Mesenchymal stem cell (in vitro differentiated cells and primary cell): Measurements from ENCODE around the gene PDGFC.

Experiments used
- DNase-seq: peaks from one replicate; pipeline ENCODE4 v3.0.0-alpha.2; 2013
- H2AFZ ChIP-seq: one replicate; pipeline ENCODE4 v1.6.1; 2013; ENCODE audit warnings: low read depth, mild to moderate bottlenecking, control low read depth, inconsistent platforms, low read length, moderate library complexity
- H2AK5ac ChIP-seq: 2 replicates; pipeline ENCODE4 v1.6.1; 2013; ENCODE audit warnings: low read length, moderate library complexity, mild to moderate bottlenecking, inconsistent platforms; ENCODE audit not compliant: severe bottlenecking
- H2BK120ac ChIP-seq: one replicate; pipeline ENCODE4 v1.6.1; 2013; ENCODE audit warnings: low read depth, mild to moderate bottlenecking, inconsistent platforms, low read length, moderate library complexity
- H2BK12ac ChIP-seq, 2 experiments: one replicate each; pipeline ENCODE4 v1.6.1; 2013; ENCODE audit warnings: inconsistent platforms in 2 of 2, low read length in 2 of 2, mild to moderate bottlenecking in 2 of 2, moderate library complexity in 2 of 2, control low read depth in 1 of 2
- H2BK15ac ChIP-seq: one replicate; pipeline ENCODE4 v1.6.1; 2013; ENCODE audit warnings: mild to moderate bottlenecking, low read depth, inconsistent platforms; ENCODE audit not compliant: poor library complexity, severe bottlenecking
- H2BK5ac ChIP-seq: 2 replicates; pipeline ENCODE4 v1.6.1; 2013; ENCODE audit warnings: low read depth, mild to moderate bottlenecking, low read length, control low read depth, inconsistent platforms; ENCODE audit not compliant: poor library complexity, severe bottlenecking
- H3K14ac ChIP-seq, 2 experiments: one replicate each; pipeline ENCODE4 v1.6.1; 2013; ENCODE audit warnings: inconsistent platforms in 2 of 2, low read length in 2 of 2, control low read depth in 1 of 2, mild to moderate bottlenecking in 1 of 2, moderate library complexity in 1 of 2
- H3K18ac ChIP-seq, 2 experiments: one replicate each; pipeline ENCODE4 v1.6.1; 2013; ENCODE audit warnings: inconsistent platforms in 2 of 2, low read length in 2 of 2, control low read depth in 1 of 2, low read depth in 1 of 2, mild to moderate bottlenecking in 1 of 2
- H3K23ac ChIP-seq, 2 experiments: one replicate each; pipeline ENCODE4 v1.6.1; 2013; ENCODE audit warnings: inconsistent platforms in 2 of 2, low read length in 2 of 2, mild to moderate bottlenecking in 2 of 2, moderate library complexity in 2 of 2, control low read depth in 1 of 2
- H3K27ac ChIP-seq: 2 replicates; pipeline ENCODE4 v1.5.1; 2013; ENCODE audit warnings: mild to moderate bottlenecking, moderate library complexity, low read length, control low read depth, inconsistent platforms; ENCODE audit not compliant: poor library complexity, severe bottlenecking
- H3K27me3 ChIP-seq, 2 experiments: 2 replicates each; pipeline versions ENCODE4 v1.6.1 to v1.7.0; 2013; ENCODE audit warnings: low read length in 2 of 2, mild to moderate bottlenecking in 2 of 2, moderate library complexity in 2 of 2, control low read depth in 1 of 2, inconsistent platforms in 1 of 2; ENCODE audit not compliant: control insufficient read depth in 1 of 2, insufficient read depth in 1 of 2
- H3K36me3 ChIP-seq, 2 experiments: 2 replicates each; pipeline versions ENCODE4 v1.6.1 to v1.7.0; 2013; ENCODE audit warnings: low read length in 2 of 2, control low read depth in 1 of 2, inconsistent platforms in 1 of 2, low read depth in 1 of 2, mild to moderate bottlenecking in 1 of 2; ENCODE audit not compliant: insufficient read depth in 2 of 2, control insufficient read depth in 1 of 2
- H3K4ac ChIP-seq, 2 experiments: one replicate each; pipeline ENCODE4 v1.6.1; 2013; ENCODE audit warnings: inconsistent platforms in 2 of 2, low read length in 2 of 2, mild to moderate bottlenecking in 2 of 2, moderate library complexity in 2 of 2, control low read depth in 1 of 2, low read depth in 1 of 2
- H3K4me1 ChIP-seq: 2 replicates; pipeline ENCODE4 v1.6.1; 2013; ENCODE audit warnings: low read depth, low read length, control low read depth; ENCODE audit not compliant: control insufficient read depth, insufficient read depth
- H3K4me2 ChIP-seq: 2 replicates; pipeline ENCODE4 v1.6.1; 2013; ENCODE audit warnings: low read length, mild to moderate bottlenecking, inconsistent platforms; ENCODE audit not compliant: poor library complexity, severe bottlenecking
- H3K4me3 ChIP-seq, 2 experiments: 2 replicates each; pipeline versions ENCODE4 v1.5.1 to v1.7.0; 2013; ENCODE audit warnings: low read length in 2 of 2, mild to moderate bottlenecking in 2 of 2, control low read depth in 1 of 2, low read depth in 1 of 2; ENCODE audit not compliant: insufficient read depth in 1 of 2
- H3K79me1 ChIP-seq: replicated peaks from 2 replicates; pipeline ENCODE4 v1.6.1; 2013; ENCODE audit warnings: mild to moderate bottlenecking, control low read depth, low read length, inconsistent platforms; ENCODE audit not compliant: poor library complexity, severe bottlenecking
- H3K9ac ChIP-seq: 2 replicates; pipeline ENCODE4 v1.7.0; 2013; ENCODE audit warnings: mild to moderate bottlenecking, low read length, moderate library complexity
- H3K9me3 ChIP-seq: 2 replicates; pipeline ENCODE4 v1.7.0; 2013; ENCODE audit warnings: mild to moderate bottlenecking, low read length; ENCODE audit not compliant: control insufficient read depth
- H4K8ac ChIP-seq: one replicate; pipeline ENCODE4 v1.6.1; 2013; ENCODE audit warnings: inconsistent platforms, mild to moderate bottlenecking, low read length, moderate library complexity
- H4K91ac ChIP-seq: one replicate; pipeline ENCODE4 v1.6.1; 2013; ENCODE audit warnings: mild to moderate bottlenecking, low read length, inconsistent platforms
- WGBS: methylation state at CpG from one replicate; pipeline ENCODE4 v1.1.7; 2013; ENCODE audit warnings: mixed read lengths; 5-methylcytosine and 5-hydroxymethylcytosine counted together

Gene PDGFC

DNA sequence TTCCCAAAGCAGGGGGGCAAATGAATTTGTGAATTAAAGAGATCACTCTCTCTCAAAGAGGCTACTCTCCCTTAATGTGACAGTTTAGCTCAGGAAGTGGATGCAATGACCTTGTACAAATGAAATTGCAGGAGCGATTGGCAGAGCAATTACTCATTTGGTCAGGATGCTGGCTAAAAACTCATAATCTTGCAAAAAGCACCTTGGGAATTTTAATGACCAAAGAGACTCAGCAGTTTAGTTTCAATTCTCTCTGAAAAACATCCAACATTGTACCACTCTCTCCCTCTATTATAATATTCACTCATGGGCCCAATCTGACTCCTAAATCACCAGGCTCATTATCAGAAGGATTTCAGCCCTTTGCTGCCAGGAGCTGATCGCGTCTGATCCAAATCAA is 26.1 kb downstream of the PDGFC start:
- Histone ChIP-seq H3K14ac (no peak overlapping the region), H3K23ac (no peak overlapping the region), H3K18ac (no peak overlapping the region), H3K36me3 (no peaks in the 10 kb centered on the region), H2BK120ac (no peak overlapping the region), H4K91ac (no peak overlapping the region), H3K4me2 (no peak overlapping the region), H3K79me1 (no peaks in the 10 kb centered on the region), H3K9me3 (no peaks in the 10 kb centered on the region), H3K4me1 (peaks cover 4% of the 10 kb centered on the region), H3K4ac (no peak overlapping the region), H2BK15ac (no peak overlapping the region), H2BK5ac (no peak overlapping the region), H2AFZ (no peak overlapping the region), H3K4me3 (peak overlapping the region in 1 of 2 experiments; percentile 61), H3K9ac (peak overlapping the region; percentile 87), H4K8ac (no peak overlapping the region), H2AK5ac (peak overlapping the region; percentile 93), H3K27me3 (no peaks in the 10 kb centered on the region), H2BK12ac (no peak overlapping the region), H3K27ac (peak overlapping the region; percentile 95)
- WGBS = 57% methylated on average over 3 of the region's 3 CpGs
- DNase-seq = peak; percentile 60

DNA sequence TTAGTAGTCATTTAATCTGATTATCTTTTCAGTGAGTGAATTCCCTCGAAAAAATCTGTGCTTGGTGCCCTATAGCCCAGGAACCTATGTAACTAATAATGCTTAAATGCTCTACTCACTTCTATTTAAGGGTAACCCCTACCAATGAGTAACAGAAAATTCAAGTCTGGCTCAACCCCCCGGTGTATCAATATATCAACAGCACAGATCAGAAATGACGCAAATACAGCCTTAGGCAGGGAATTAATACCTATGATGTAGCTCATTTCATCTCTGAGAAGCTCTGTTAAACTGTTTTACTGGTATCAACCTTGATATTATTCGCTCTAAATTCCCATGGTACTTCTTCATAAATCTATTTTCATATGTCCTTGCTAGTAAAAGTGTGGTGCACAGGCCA is 28.6 kb downstream of the PDGFC start:
- Histone ChIP-seq H3K4me1 (peaks cover 4% of the 10 kb centered on the region), H3K27me3 (no peaks in the 10 kb centered on the region), H3K18ac (no peak overlapping the region), H2BK5ac (no peak overlapping the region), H3K4me3 (no peak overlapping the region), H2BK120ac (no peak overlapping the region), H2AFZ (no peak overlapping the region), H3K9ac (no peak overlapping the region), H4K91ac (no peak overlapping the region), H4K8ac (no peak overlapping the region), H3K4me2 (no peak overlapping the region), H3K4ac (no peak overlapping the region), H2BK15ac (no peak overlapping the region), H3K9me3 (no peaks in the 10 kb centered on the region), H3K79me1 (no peaks in the 10 kb centered on the region), H3K27ac (peak overlapping the region; percentile 52), H3K14ac (no peak overlapping the region), H2AK5ac (peak overlapping the region; percentile 80), H3K36me3 (no peaks in the 10 kb centered on the region), H3K23ac (no peak overlapping the region), H2BK12ac (no peak overlapping the region)
- DNase-seq = no peak
- 96% methylated on average over 4 of the region's 4 CpGs for WGBS

- Histone ChIP-seq H3K27ac (peak overlapping the region; percentile 59), H3K9me3 (no peaks in the 10 kb centered on the region), H2BK120ac (no peak overlapping the region), H3K4me1 (peaks cover 5% of the 10 kb centered on the region), H2BK12ac (no peak overlapping the region), H3K18ac (no peak overlapping the region), H2AK5ac (no peak overlapping the region), H2AFZ (no peak overlapping the region), H3K4me3 (no peak overlapping the region), H3K9ac (peak overlapping the region; percentile 46), H3K4ac (no peak overlapping the region), H3K79me1 (peaks cover 2% of the 10 kb centered on the region), H3K4me2 (no peak overlapping the region), H2BK5ac (no peak overlapping the region), H3K27me3 (no peaks in the 10 kb centered on the region), H4K8ac (no peak overlapping the region), H4K91ac (no peak overlapping the region), H3K36me3 (no peaks in the 10 kb centered on the region), H3K14ac (no peak overlapping the region), H2BK15ac (no peak overlapping the region), H3K23ac (no peak overlapping the region)
- WGBS = 0% methylated on average over 6 of the region's 7 CpGs
- peak; percentile 98 for DNase-seq
These were observed 29.6 kb downstream of the PDGFC start for GRCh38 chr4:156941940-156942548.

- Histone ChIP-seq H2BK15ac (no peak overlapping the region), H3K14ac (no peak overlapping the region), H3K4me3 (no peak overlapping the region), H3K4me2 (no peak overlapping the region), H3K4ac (no peak overlapping the region), H3K27ac (no peak overlapping the region), H3K4me1 (peaks cover 7% of the 10 kb centered on the region), H2AFZ (no peak overlapping the region), H2BK120ac (no peak overlapping the region), H3K36me3 (peaks cover 0 to 4% of the 10 kb centered on the region in 2 experiments), H4K8ac (no peak overlapping the region), H3K27me3 (no peaks in the 10 kb centered on the region), H2AK5ac (no peak overlapping the region), H3K9me3 (no peaks in the 10 kb centered on the region), H4K91ac (no peak overlapping the region), H2BK12ac (no peak overlapping the region), H2BK5ac (no peak overlapping the region), H3K79me1 (peaks cover 2% of the 10 kb centered on the region), H3K23ac (no peak overlapping the region), H3K18ac (no peak overlapping the region), H3K9ac (peak overlapping the region; percentile 23)
- no CpG with 5 or more reads among the region's 2 CpGs for WGBS
- DNase-seq = no peak
These were observed 31.8 kb downstream of the PDGFC start for GRCh38 chr4:156939801-156940200.
